ENCODE data around the gene DLG2.

DLG2 gene

DNA sequence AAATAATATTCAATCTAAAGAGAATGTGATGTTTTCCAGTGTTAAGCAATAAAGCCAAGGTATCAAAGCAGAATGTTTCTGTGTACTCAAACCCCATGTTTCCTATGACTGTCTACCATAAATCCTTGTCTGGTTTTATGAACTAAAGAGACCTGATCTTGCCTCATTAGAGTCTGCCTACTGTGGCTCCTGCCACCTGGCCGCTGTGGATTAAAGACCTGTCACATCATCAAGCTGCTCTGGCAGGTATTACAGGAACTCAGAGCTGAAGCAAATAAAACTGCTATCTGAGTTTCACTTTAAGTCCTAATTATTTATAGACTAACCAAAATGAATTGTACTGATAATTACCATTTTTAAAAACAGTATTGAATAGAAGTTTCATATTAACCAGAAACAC is 2133.2 kb downstream of the DLG2 start:
- TF ChIP-seq, protein P1, sequence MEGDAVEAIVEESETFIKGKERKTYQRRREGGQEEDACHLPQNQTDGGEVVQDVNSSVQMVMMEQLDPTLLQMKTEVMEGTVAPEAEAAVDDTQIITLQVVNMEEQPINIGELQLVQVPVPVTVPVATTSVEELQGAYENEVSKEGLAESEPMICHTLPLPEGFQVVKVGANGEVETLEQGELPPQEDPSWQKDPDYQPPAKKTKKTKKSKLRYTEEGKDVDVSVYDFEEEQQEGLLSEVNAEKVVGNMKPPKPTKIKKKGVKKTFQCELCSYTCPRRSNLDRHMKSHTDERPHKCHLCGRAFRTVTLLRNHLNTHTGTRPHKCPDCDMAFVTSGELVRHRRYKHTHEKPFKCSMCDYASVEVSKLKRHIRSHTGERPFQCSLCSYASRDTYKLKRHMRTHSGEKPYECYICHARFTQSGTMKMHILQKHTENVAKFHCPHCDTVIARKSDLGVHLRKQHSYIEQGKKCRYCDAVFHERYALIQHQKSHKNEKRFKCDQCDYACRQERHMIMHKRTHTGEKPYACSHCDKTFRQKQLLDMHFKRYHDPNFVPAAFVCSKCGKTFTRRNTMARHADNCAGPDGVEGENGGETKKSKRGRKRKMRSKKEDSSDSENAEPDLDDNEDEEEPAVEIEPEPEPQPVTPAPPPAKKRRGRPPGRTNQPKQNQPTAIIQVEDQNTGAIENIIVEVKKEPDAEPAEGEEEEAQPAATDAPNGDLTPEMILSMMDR (conservative IDR thresholded peaks at IDR 0.05; ENCODE audit: low read depth) = no peak
- H3K27ac ChIP-seq = no peak overlapping the region
- DNase-seq (ENCODE audit: low spot score) = no peak
- ChIA-PET POLR2A (ENCODE audit: low non-redundant PET) (no interaction called here), CTCF (no interaction called here)

DNA sequence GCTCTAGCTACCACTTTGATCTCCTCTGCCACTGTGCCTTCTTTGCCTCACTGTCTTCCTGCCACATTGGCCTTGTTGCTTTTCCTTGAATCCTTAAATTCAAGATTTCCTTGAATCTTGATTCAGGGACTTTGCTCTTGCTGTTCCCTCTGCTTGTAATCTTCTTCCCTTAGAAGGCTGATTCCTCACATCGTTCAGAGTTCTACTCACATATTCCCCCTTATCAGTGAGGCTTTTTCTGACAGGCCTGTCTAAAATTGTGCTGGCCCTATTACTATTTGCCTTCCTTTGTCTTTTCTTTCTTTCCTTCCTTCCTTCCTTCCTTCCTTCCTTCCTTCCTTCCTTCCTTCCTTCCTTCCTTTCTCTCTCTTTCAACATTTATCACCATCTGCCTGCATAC is 2134.1 kb downstream of the DLG2 start:
- POLR2A ChIA-PET (ENCODE audit: low non-redundant PET) = no interaction called here
- TF ChIP-seq, protein P1 (conservative IDR thresholded peaks at IDR 0.05; ENCODE audit: low read depth) = no peak
- CTCF ChIA-PET = no interaction called here
- H3K27ac ChIP-seq = no peak overlapping the region
- DNase-seq (ENCODE audit: low spot score) = no peak

DNA sequence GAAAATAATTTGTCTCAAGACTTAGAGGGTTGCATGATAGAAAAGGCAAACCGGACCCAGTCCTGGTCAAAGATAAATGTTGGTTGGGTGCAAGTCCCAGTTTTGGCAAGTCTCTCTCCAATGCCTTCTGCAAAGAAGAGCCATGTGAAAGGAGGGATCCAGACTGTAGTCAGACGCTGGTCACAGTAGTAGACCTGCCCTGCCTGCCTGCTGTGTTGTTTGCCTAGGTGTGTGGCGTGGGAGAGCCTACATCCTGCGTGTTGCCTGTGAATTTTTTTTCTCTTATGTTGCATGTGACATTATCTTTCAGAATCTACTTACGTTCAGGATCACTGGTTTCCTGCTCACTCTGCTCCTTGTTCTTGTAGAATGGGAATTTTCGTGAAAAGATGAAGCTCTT is 2143.3 kb downstream of the DLG2 start:
- ChIA-PET CTCF (no interaction called here), POLR2A (ENCODE audit: low non-redundant PET) (no interaction called here)
- H3K27ac ChIP-seq = no peak overlapping the region
- TF ChIP-seq, protein P1 (conservative IDR thresholded peaks at IDR 0.05; ENCODE audit: low read depth) = no peak
- DNase-seq (ENCODE audit: low spot score) = no peak

DNA sequence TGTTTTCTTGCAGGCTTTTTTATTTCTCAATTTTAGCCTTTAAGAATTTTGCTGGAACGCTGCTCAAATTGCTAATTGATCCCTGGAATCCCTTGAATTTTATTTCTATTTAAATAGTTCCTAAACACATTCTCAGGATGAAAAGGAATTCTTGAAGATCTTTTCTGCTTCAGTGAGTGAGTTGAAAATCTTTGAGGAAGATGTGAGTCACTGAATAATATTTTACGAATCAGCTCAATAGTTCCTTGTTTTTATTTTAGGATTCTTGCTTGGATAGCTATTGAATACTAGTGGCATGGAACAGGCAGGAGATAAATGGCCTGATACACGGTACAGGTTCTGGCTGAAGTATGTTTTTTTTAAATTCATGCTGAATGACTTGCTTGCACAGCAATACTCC is 2146.3 kb downstream of the DLG2 start:
- no peak for DNase-seq (ENCODE audit: low spot score)
- ChIA-PET POLR2A (ENCODE audit: low non-redundant PET) (no interaction called here), CTCF (no interaction called here)
- TF ChIP-seq, protein P1 (conservative IDR thresholded peaks at IDR 0.05; ENCODE audit: low read depth) = no peak
- no peak overlapping the region for H3K27ac ChIP-seq

DNA sequence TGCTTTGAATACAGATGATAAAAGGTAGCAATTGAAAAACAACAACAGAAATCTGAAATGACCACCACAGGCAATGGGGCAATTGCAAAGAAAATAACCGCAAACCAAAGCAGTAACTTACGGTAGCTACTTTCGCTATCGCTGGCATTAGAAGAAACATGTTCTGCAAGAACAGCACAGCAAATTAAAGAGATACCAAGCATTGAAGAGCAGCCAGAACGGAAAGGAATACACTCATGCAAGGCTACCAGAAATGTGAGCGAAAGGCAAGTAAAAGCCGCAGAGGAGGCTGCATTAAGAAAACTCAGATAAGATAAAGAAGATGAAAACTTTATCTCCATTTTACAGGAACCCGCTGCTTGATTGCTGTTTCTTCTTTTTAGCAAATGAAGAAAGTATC is 2146.9 kb downstream of the DLG2 start:
- CTCF ChIA-PET = no interaction called here
- TF ChIP-seq, protein P1 (conservative IDR thresholded peaks at IDR 0.05; ENCODE audit: low read depth) = no peak
- no peak overlapping the region for H3K27ac ChIP-seq
- POLR2A ChIA-PET (ENCODE audit: low non-redundant PET) = no interaction called here
- no peak for DNase-seq (ENCODE audit: low spot score)

DNA sequence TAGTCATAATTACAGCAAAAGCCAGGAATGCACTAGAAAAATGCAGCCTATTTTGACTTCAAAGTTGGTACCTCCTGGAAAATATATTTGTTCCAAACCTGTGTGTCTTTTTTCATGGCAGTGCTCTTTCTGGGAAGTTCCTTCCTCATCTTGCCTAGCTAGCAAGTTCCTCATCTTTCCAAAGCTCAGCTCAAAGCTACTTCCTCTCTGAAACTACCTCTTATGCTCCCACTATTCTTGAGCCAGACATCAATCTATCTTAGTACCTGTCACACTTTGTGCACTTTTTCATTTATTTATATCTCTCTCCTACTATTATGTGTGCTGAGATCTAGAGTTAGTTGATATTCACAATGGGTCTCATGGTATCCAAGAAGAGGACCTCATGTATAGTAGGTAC is 2149.4 kb downstream of the DLG2 start:
- H3K27ac ChIP-seq = no peak overlapping the region
- POLR2A ChIA-PET (ENCODE audit: low non-redundant PET) = no interaction called here
- no peak for DNase-seq (ENCODE audit: low spot score)
- CTCF ChIA-PET = no interaction called here
- TF ChIP-seq, protein P1 (conservative IDR thresholded peaks at IDR 0.05; ENCODE audit: low read depth) = no peak

DNA sequence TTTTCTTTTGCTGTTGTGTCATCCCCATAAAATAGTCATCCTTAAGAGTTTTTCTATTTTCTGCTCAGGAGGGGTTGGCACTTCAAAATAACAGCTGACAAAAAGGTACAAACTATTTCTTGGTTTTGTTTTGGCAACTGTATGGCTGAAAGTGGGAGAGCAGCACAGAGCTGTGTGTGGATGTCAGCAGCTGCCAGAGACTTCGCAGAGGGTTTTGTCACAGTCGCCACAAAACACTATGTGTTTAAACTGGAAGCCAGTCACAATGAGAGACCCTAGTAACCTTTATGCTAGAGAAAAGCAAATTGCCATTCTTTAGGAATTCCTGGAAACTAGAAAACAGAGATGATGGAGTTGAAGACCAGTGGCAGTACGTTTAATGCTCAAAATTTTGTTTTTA is 2151.4 kb downstream of the DLG2 start:
- no peak overlapping the region for H3K27ac ChIP-seq
- ChIA-PET POLR2A (ENCODE audit: low non-redundant PET) (no interaction called here), CTCF (no interaction called here)
- no peak for DNase-seq (ENCODE audit: low spot score)
- TF ChIP-seq, protein P1 (conservative IDR thresholded peaks at IDR 0.05; ENCODE audit: low read depth) = no peak
